HEK293 (cell line): ENCODE data around the gene CDK5R1.

ENCODE experiments used
- ATF2 ChIP-seq: fragments of 450-650 bp; formaldehyde crosslinking; IDR thresholded peaks from 2 replicates; pipeline ENCODE4 v1.5.1; 2016; ENCODE audit warnings: missing biosample characterization, missing genetic modification characterization, low read depth
- CTCF ChIP-seq: fragments of 450-650 bp; formaldehyde crosslinking; IDR thresholded peaks from 2 replicates; pipeline ENCODE4 v1.5.1; 2016; ENCODE audit warnings: missing biosample characterization, missing genetic modification characterization
- GLI2 ChIP-seq: fragments of 450-650 bp; formaldehyde crosslinking; IDR thresholded peaks from 2 replicates; pipeline ENCODE4; 2017; ENCODE audit warnings: missing biosample characterization, missing genetic modification characterization, low read depth, borderline replicate concordance
- HOXA7 ChIP-seq: sonication (generic); formaldehyde crosslinking; IDR thresholded peaks from 2 replicates; pipeline ENCODE4 v1.8.1; 2022; ENCODE audit warnings: missing genetic modification reagents, borderline replicate concordance
- PRDM1 ChIP-seq: fragments of 450-650 bp; formaldehyde crosslinking; IDR thresholded peaks from 2 replicates; pipeline ENCODE4; 2016; ENCODE audit warnings: missing biosample characterization, missing genetic modification characterization
- PRDM6 ChIP-seq: fragments of 450-650 bp; formaldehyde crosslinking; IDR thresholded peaks from 2 replicates; pipeline ENCODE4 v1.5.1; 2017; ENCODE audit warnings: missing biosample characterization, missing genetic modification characterization
- REST ChIP-seq: fragments of 450-650 bp; formaldehyde crosslinking; IDR thresholded peaks from 2 replicates; pipeline ENCODE4 v1.5.1; 2016; ENCODE audit warnings: missing biosample characterization, missing genetic modification characterization
- TCF7L2 ChIP-seq: IDR thresholded peaks from 2 replicates; pipeline ENCODE4 v1.6.1; 2011; ENCODE audit warnings: low read depth, mild to moderate bottlenecking, inconsistent platforms, low read length, moderate library complexity, borderline replicate concordance
- ZNF146 ChIP-seq: fragments of 450-650 bp; formaldehyde crosslinking; IDR thresholded peaks from 2 replicates; pipeline ENCODE4 v1.5.1; 2016; ENCODE audit warnings: missing biosample characterization, missing genetic modification characterization
- ZNF211 ChIP-seq: fragments of 450-650 bp; formaldehyde crosslinking; IDR thresholded peaks from 2 replicates; pipeline ENCODE4 v1.5.1; 2016; ENCODE audit warnings: low read depth, missing biosample characterization, missing genetic modification characterization
- ZNF26 ChIP-seq: fragments of 450-650 bp; formaldehyde crosslinking; IDR thresholded peaks from 2 replicates; pipeline ENCODE4 v1.5.1; 2016; ENCODE audit warnings: missing biosample characterization, missing genetic modification characterization
- ZNF324 ChIP-seq: fragments of 450-650 bp; formaldehyde crosslinking; IDR thresholded peaks from 2 replicates; pipeline ENCODE4 v1.5.1; 2016; ENCODE audit warnings: missing biosample characterization, missing genetic modification characterization
- ZNF362 ChIP-seq: fragments of 450-650 bp; formaldehyde crosslinking; IDR thresholded peaks from 2 replicates; pipeline ENCODE4 v1.5.1; 2016; ENCODE audit warnings: missing biosample characterization, missing genetic modification characterization

- TF ChIP-seq CTCF (tag by site-specific recombination) (no peak), REST (tag by site-specific recombination) (no peak), ZNF146 (tag by site-specific recombination) (no peak), ZNF324 (no peak), PRDM6 (tag by site-specific recombination) (no peak), GLI2 (no peak), ZNF26 (no peak), TCF7L2 (no peak), ZNF211 (tag by site-specific recombination) (no peak), HOXA7 (CRISPR knock-in tag) (no peak), ZNF362 (no peak), PRDM1 (peak; percentile 94), ATF2 (tag by site-specific recombination) (no peak)
These were observed 4.8 kb downstream of the CDK5R1 start for GRCh38 chr17:32491371-32492263.
